Left renal cortex interstitium (tissue), 4 donors: ENCODE results near the gene CYP2B6. TPM values are rescaled to one million over a fixed set of nuclear protein-coding genes. Genes with fewer than 3 reads are reported as not detected.
A peak's percentile ranks its signal among the peaks of the same experiment; 100 is the strongest.
"Not testable (repeated sequence)": the region's sequence is repeated elsewhere in the genome, so short reads cannot be mapped to it uniquely, and the experiment has no call there.

Experiments used
- DNase-seq, 4 donors: peaks; one replicate each; pipeline ENCODE4 v3.0.0-alpha.2; 2013; ENCODE audit warnings: low read depth in 4 of 4, low spot score in 2 of 4, missing footprints in 1 of 4
- polyA plus RNA-seq, 4 donors: library from polyadenylated mRNA; unstranded; fragments of 120-200 nt; gene quantifications; one replicate each; pipeline ENCODE4 v1.2.1, GENCODE V29; 2013; ENCODE audit not compliant: insufficient read length in 4 of 4

CYP2B6 gene
- polyA plus RNA-seq, 4 donors: 1.8 to 2.9 (median 2.5) TPM

- DNase-seq: not testable (repeated sequence)
Measured at GRCh38 chr19:40979759-40980158, 11.3 kb upstream of the CYP2B6 start.

GRCh38 chr19:40980743-40981442, 10.2 kb upstream of the CYP2B6 start:
- not testable (repeated sequence) for DNase-seq

GRCh38 chr19:40981591-40981990, 9.5 kb upstream of the CYP2B6 start:
- no peak for DNase-seq

- DNase-seq: no peak
Measured at GRCh38 chr19:40982594-40983101, 8.4 kb upstream of the CYP2B6 start.

- DNase-seq: no peak
Measured at GRCh38 chr19:40989453-40989852, 1.6 kb upstream of the CYP2B6 start.

- DNase-seq: no peak
Measured at GRCh38 chr19:40995355-40995754, 4.3 kb downstream of the CYP2B6 start.

- not testable (repeated sequence) for DNase-seq
Measured at GRCh38 chr19:40999018-40999417, 7.9 kb downstream of the CYP2B6 start.

GRCh38 chr19:41000310-41000737, 9.2 kb downstream of the CYP2B6 start:
- DNase-seq: no peak

- DNase-seq: no peak
Measured at GRCh38 chr19:41001243-41001971, 10.3 kb downstream of the CYP2B6 start.

- peak in 2 of 4 donors; percentile 4 to 43 for DNase-seq
Measured at GRCh38 chr19:41003656-41004055, 12.6 kb downstream of the CYP2B6 start.

- no peak for DNase-seq
Measured at GRCh38 chr19:41009700-41010235, 18.7 kb downstream of the CYP2B6 start.

GRCh38 chr19:41013359-41013758, 22.3 kb downstream of the CYP2B6 start:
- no peak for DNase-seq

- no peak for DNase-seq
Measured at GRCh38 chr19:41014643-41015042, 23.6 kb downstream of the CYP2B6 start.

GRCh38 chr19:41016488-41017071, 25.5 kb downstream of the CYP2B6 start:
- no peak for DNase-seq

- no peak for DNase-seq
Measured at GRCh38 chr19:41018736-41019290, 27.7 kb downstream of the CYP2B6 start.

GRCh38 chr19:41019346-41019745, 28.3 kb downstream of the CYP2B6 start:
- DNase-seq: no peak

- DNase-seq: no peak
Measured at GRCh38 chr19:41023193-41023592, 32.1 kb downstream of the CYP2B6 start.

- no peak for DNase-seq
Measured at GRCh38 chr19:41025411-41025810, 34.3 kb downstream of the CYP2B6 start.

- no peak for DNase-seq
Measured at GRCh38 chr19:41025871-41026270, 34.8 kb downstream of the CYP2B6 start.

GRCh38 chr19:41027273-41027967, 36.3 kb downstream of the CYP2B6 start:
- no peak for DNase-seq
